Measurements from ENCODE around the gene NAP1L4. TPM values are rescaled to one million over a fixed set of nuclear protein-coding genes. Genes with fewer than 3 reads are reported as not detected.
A peak's percentile ranks its signal among the peaks of the same experiment; 100 is the strongest.

Gene NAP1L4
- total and polyA plus RNA-seq, 7 experiments from 2014 or later, result 134 to 356 (median 292) TPM

- Mint-ChIP-seq H3K36me3 (no peaks in the 10 kb centered on the region), H3K4me1 (peaks cover 14 to 23% (median 20%) of the 10 kb centered on the region in 7 donors), H3K27ac (peak overlapping the region in 1 of 9 donors; percentile 13), H3K9me3 (no peaks in the 10 kb centered on the region), H3K27me3 (peaks cover 4 to 30% (median 8%) of the 10 kb centered on the region in 5 donors), H3K4me3 (peak overlapping the region in 7 of 10 donors; percentile 65 to 86 (median 77))
- ChIA-PET CTCF (no interaction called here), POLR2A (no interaction called here)
- H3K4me1 ChIP-seq (ENCODE audit: control insufficient read depth in 2 of 2, insufficient read depth in 2 of 2, low read length in 2 of 2), result peaks cover 13 to 20% of the 10 kb centered on the region in 2 donors
- DNase-seq (no peak), ATAC-seq (no peak)
- H3K27me3 ChIP-seq (ENCODE audit: control insufficient read depth in 2 of 2, insufficient read depth in 2 of 2, low read length in 2 of 2), result peaks cover 3 to 4% of the 10 kb centered on the region in 2 donors
- no peak overlapping the region for H3K27ac ChIP-seq (ENCODE audit: low read depth, low read length)
- intact Hi-C loops (cut with micrococcal nuclease), result no loop called here
- no peak overlapping the region for H3K4me3 ChIP-seq (ENCODE audit: low read length)
- H3K9me3 ChIP-seq (ENCODE audit: control insufficient read depth in 2 of 3, low read length in 3 of 3), result no peaks in the 10 kb centered on the region
- H3K36me3 ChIP-seq (ENCODE audit: control insufficient read depth in 2 of 3, insufficient read depth in 3 of 3, low read length in 3 of 3), result no peaks in the 10 kb centered on the region
These were observed 64.9 kb downstream of the NAP1L4 start for GRCh38 chr11:2927121-2927800.

GRCh38 chr11:2926611-2927051 is 65.5 kb downstream of the NAP1L4 start:
- Mint-ChIP-seq H3K9me3 (no peaks in the 10 kb centered on the region), H3K4me1 (peaks cover 14 to 23% (median 20%) of the 10 kb centered on the region in 7 donors), H3K4me3 (no peak overlapping the region), H3K27ac (peak overlapping the region in 1 of 9 donors; percentile 25), H3K27me3 (peaks cover 4 to 30% (median 8%) of the 10 kb centered on the region in 5 donors), H3K36me3 (no peaks in the 10 kb centered on the region)
- Histone ChIP-seq H3K4me3 (ENCODE audit: low read length) (no peak overlapping the region), H3K4me1 (ENCODE audit: control insufficient read depth in 2 of 2, insufficient read depth in 2 of 2, low read length in 2 of 2) (peaks cover 13 to 20% of the 10 kb centered on the region in 2 donors), H3K9me3 (ENCODE audit: control insufficient read depth in 2 of 3, low read length in 3 of 3) (no peaks in the 10 kb centered on the region), H3K27me3 (ENCODE audit: control insufficient read depth in 2 of 2, insufficient read depth in 2 of 2, low read length in 2 of 2) (peaks cover 3 to 4% of the 10 kb centered on the region in 2 donors), H3K36me3 (ENCODE audit: control insufficient read depth in 2 of 3, insufficient read depth in 3 of 3, low read length in 3 of 3) (no peaks in the 10 kb centered on the region), H3K27ac (ENCODE audit: low read depth, low read length) (no peak overlapping the region)
- ATAC-seq (no peak), DNase-seq (no peak)
- ChIA-PET POLR2A (no interaction called here), CTCF (no interaction called here)
- intact Hi-C loops (cut with micrococcal nuclease), result no loop called here

- POLR2A ChIA-PET, result interaction anchor here (0.7 kb wide), 1 partner anchor 22 kb away, joined by 3 read pairs; no protein-coding TSS in a partner anchor
- no peak overlapping the region for H3K4me3 Mint-ChIP-seq
- peaks cover 6 to 16% of the 10 kb centered on the region in 2 donors for H3K4me1 ChIP-seq (ENCODE audit: control insufficient read depth in 2 of 2, insufficient read depth in 2 of 2, low read length in 2 of 2)
- ATAC-seq (no peak), DNase-seq (no peak)
- no peaks in the 10 kb centered on the region for H3K36me3 ChIP-seq (ENCODE audit: control insufficient read depth in 2 of 3, insufficient read depth in 3 of 3, low read length in 3 of 3)
- H3K4me1 Mint-ChIP-seq, result peaks cover 8 to 18% (median 15%) of the 10 kb centered on the region in 7 donors
- H3K9me3 Mint-ChIP-seq, result no peaks in the 10 kb centered on the region
- CTCF ChIA-PET, result no interaction called here
- peaks cover 0 to 4% of the 10 kb centered on the region in 2 donors for H3K27me3 ChIP-seq (ENCODE audit: control insufficient read depth in 2 of 2, insufficient read depth in 2 of 2, low read length in 2 of 2)
- no peak overlapping the region for H3K27ac ChIP-seq (ENCODE audit: low read depth, low read length)
- no peaks in the 10 kb centered on the region for H3K36me3 Mint-ChIP-seq
- intact Hi-C loops (cut with micrococcal nuclease), result no loop called here
- no peaks in the 10 kb centered on the region for H3K9me3 ChIP-seq (ENCODE audit: control insufficient read depth in 2 of 3, low read length in 3 of 3)
- no peak overlapping the region for H3K4me3 ChIP-seq (ENCODE audit: low read length)
- peaks cover 4 to 27% (median 5%) of the 10 kb centered on the region in 5 donors for H3K27me3 Mint-ChIP-seq
- H3K27ac Mint-ChIP-seq, result no peak overlapping the region
These were observed 67.1 kb downstream of the NAP1L4 start for GRCh38 chr11:2924821-2925675.

- Histone ChIP-seq H3K27ac (ENCODE audit: low read depth, low read length) (no peak overlapping the region), H3K4me3 (ENCODE audit: low read length) (no peak overlapping the region), H3K27me3 (ENCODE audit: control insufficient read depth in 2 of 2, insufficient read depth in 2 of 2, low read length in 2 of 2) (peaks cover 0 to 4% of the 10 kb centered on the region in 2 donors), H3K4me1 (ENCODE audit: control insufficient read depth in 2 of 2, insufficient read depth in 2 of 2, low read length in 2 of 2) (peaks cover 0 to 12% of the 10 kb centered on the region in 2 donors), H3K36me3 (ENCODE audit: control insufficient read depth in 2 of 3, insufficient read depth in 3 of 3, low read length in 3 of 3) (no peaks in the 10 kb centered on the region), H3K9me3 (ENCODE audit: control insufficient read depth in 2 of 3, low read length in 3 of 3) (no peaks in the 10 kb centered on the region)
- Mint-ChIP-seq H3K27ac (no peak overlapping the region), H3K9me3 (no peaks in the 10 kb centered on the region), H3K36me3 (no peaks in the 10 kb centered on the region), H3K4me3 (no peak overlapping the region), H3K27me3 (peaks cover 4 to 24% (median 5%) of the 10 kb centered on the region in 5 donors), H3K4me1 (peaks cover 8 to 14% (median 11%) of the 10 kb centered on the region in 7 donors)
- ATAC-seq (no peak), DNase-seq (no peak)
- ChIA-PET CTCF (no interaction called here), POLR2A (no interaction called here)
- intact Hi-C loops (cut with micrococcal nuclease), result no loop called here
These were observed 67.7 kb downstream of the NAP1L4 start for GRCh38 chr11:2924381-2924780.

GRCh38 chr11:2923446-2924375 is 68.4 kb downstream of the NAP1L4 start:
- ChIA-PET POLR2A (no interaction called here), CTCF (no interaction called here)
- H3K4me3 ChIP-seq (ENCODE audit: low read length), result no peak overlapping the region
- peaks cover 4 to 20% (median 5%) of the 10 kb centered on the region in 5 donors for H3K27me3 Mint-ChIP-seq
- no peak overlapping the region for H3K4me3 Mint-ChIP-seq
- H3K27me3 ChIP-seq (ENCODE audit: control insufficient read depth in 2 of 2, insufficient read depth in 2 of 2, low read length in 2 of 2), result peaks cover 0 to 4% of the 10 kb centered on the region in 2 donors
- no peak for DNase-seq
- no peaks in the 10 kb centered on the region for H3K9me3 ChIP-seq (ENCODE audit: control insufficient read depth in 2 of 3, low read length in 3 of 3)
- ATAC-seq, result no peak
- peaks cover 0 to 11% of the 10 kb centered on the region in 2 donors for H3K4me1 ChIP-seq (ENCODE audit: control insufficient read depth in 2 of 2, insufficient read depth in 2 of 2, low read length in 2 of 2)
- no peaks in the 10 kb centered on the region for H3K36me3 Mint-ChIP-seq
- intact Hi-C loops (cut with micrococcal nuclease), result no loop called here
- no peaks in the 10 kb centered on the region for H3K9me3 Mint-ChIP-seq
- no peaks in the 10 kb centered on the region for H3K36me3 ChIP-seq (ENCODE audit: control insufficient read depth in 2 of 3, insufficient read depth in 3 of 3, low read length in 3 of 3)
- no peak overlapping the region for H3K27ac Mint-ChIP-seq
- H3K4me1 Mint-ChIP-seq, result peaks cover 7 to 11% (median 9%) of the 10 kb centered on the region in 7 donors
- H3K27ac ChIP-seq (ENCODE audit: low read depth, low read length), result no peak overlapping the region

GRCh38 chr11:2922655-2923054 is 69.5 kb downstream of the NAP1L4 start:
- H3K27me3 ChIP-seq (ENCODE audit: control insufficient read depth in 2 of 2, insufficient read depth in 2 of 2, low read length in 2 of 2), result no peaks in the 10 kb centered on the region
- H3K9me3 ChIP-seq (ENCODE audit: control insufficient read depth in 2 of 3, low read length in 3 of 3), result no peaks in the 10 kb centered on the region
- Mint-ChIP-seq H3K4me3 (no peak overlapping the region), H3K9me3 (no peaks in the 10 kb centered on the region), H3K36me3 (no peaks in the 10 kb centered on the region), H3K4me1 (peaks cover 0 to 3% (median 2%) of the 10 kb centered on the region in 7 donors), H3K27ac (no peak overlapping the region), H3K27me3 (peaks cover 0 to 12% (median 0%) of the 10 kb centered on the region in 5 donors)
- intact Hi-C loops (cut with micrococcal nuclease), result no loop called here
- no peaks in the 10 kb centered on the region for H3K36me3 ChIP-seq (ENCODE audit: control insufficient read depth in 2 of 3, insufficient read depth in 3 of 3, low read length in 3 of 3)
- ATAC-seq (no peak), DNase-seq (no peak)
- POLR2A ChIA-PET, result no interaction called here
- peaks cover 0 to under 1% of the 10 kb centered on the region in 2 donors for H3K4me1 ChIP-seq (ENCODE audit: control insufficient read depth in 2 of 2, insufficient read depth in 2 of 2, low read length in 2 of 2)
- H3K27ac ChIP-seq (ENCODE audit: low read depth, low read length), result no peak overlapping the region
- H3K4me3 ChIP-seq (ENCODE audit: low read length), result no peak overlapping the region
- CTCF ChIA-PET, result no interaction called here

Measured in naive thymus-derived CD4-positive, alpha-beta T cell (primary cell).